GM12878 (cell line): ENCODE data around the gene PVALEF. TPM values are rescaled to one million over a fixed set of nuclear protein-coding genes. Genes with fewer than 3 reads are reported as not detected.

Experiments used
- BHLHE40 ChIP-seq, 2 experiments: fragments of 450-650 bp in 1 of 2; IDR thresholded peaks; 2 replicates each; pipeline ENCODE4 v1.6.1; 2011 to 2017; ENCODE audit warnings: low read depth in 2 of 2, borderline replicate concordance in 1 of 2, improper control_type of control experiment in 1 of 2, low read length in 1 of 2, mild to moderate bottlenecking in 1 of 2
- BMI1 ChIP-seq: fragments of 450-650 bp; IDR thresholded peaks from 2 replicates; pipeline ENCODE4 v1.6.1; 2016; ENCODE audit warnings: mild to moderate bottlenecking, moderate library complexity, borderline replicate concordance
- BRCA1 ChIP-seq: IDR thresholded peaks from 2 replicates; pipeline ENCODE4 v1.6.1; 2011; ENCODE audit warnings: low read depth, low read length, improper control_type of control experiment
- CHD1 ChIP-seq: IDR thresholded peaks from 2 replicates; pipeline ENCODE4 v1.6.1; 2012; ENCODE audit warnings: low read depth, low read length, improper control_type of control experiment
- DPF2 ChIP-seq: fragments of 450-650 bp; IDR thresholded peaks from 2 replicates; pipeline ENCODE4 v1.6.1; 2017; ENCODE audit warnings: mild to moderate bottlenecking
- IKZF1 ChIP-seq: fragments of 450-650 bp; conservative IDR thresholded peaks from 2 replicates; pipeline ENCODE4 v1.6.1; 2017; ENCODE audit warnings: antibody characterized with exemption, mild to moderate bottlenecking
- KAT2A ChIP-seq: conservative IDR thresholded peaks from 2 replicates; pipeline ENCODE4 v1.6.1; 2011; ENCODE audit warnings: low read depth, low read length; ENCODE audit not compliant: control insufficient read depth
- LARP7 ChIP-seq: fragments of 450-650 bp; IDR thresholded peaks from 2 replicates; pipeline ENCODE4 v1.6.1; 2017; ENCODE audit warnings: mild to moderate bottlenecking
- MLLT1 ChIP-seq: fragments of 450-650 bp; IDR thresholded peaks from 2 replicates; pipeline ENCODE4 v1.6.1; 2016; ENCODE audit warnings: mild to moderate bottlenecking
- MYC ChIP-seq: IDR thresholded peaks from 2 replicates; pipeline ENCODE4 v1.6.1; 2011; ENCODE audit warnings: mild to moderate bottlenecking, low read length, moderate library complexity, inconsistent platforms; ENCODE audit not compliant: insufficient read depth, insufficient replicate concordance, insufficient read length, severe bottlenecking
- NFYB ChIP-seq: IDR thresholded peaks from 2 replicates; pipeline ENCODE4 v1.6.1; 2011; ENCODE audit warnings: low read depth, mild to moderate bottlenecking, low read length, improper control_type of control experiment, moderate library complexity; ENCODE audit not compliant: insufficient read depth
- NKRF ChIP-seq: fragments of 450-650 bp; conservative IDR thresholded peaks from 2 replicates; pipeline ENCODE4 v1.6.1; 2017; ENCODE audit warnings: mild to moderate bottlenecking, moderate library complexity
- NRF1 ChIP-seq: conservative IDR thresholded peaks from 2 replicates; pipeline ENCODE4 v1.6.1; 2011; ENCODE audit warnings: mild to moderate bottlenecking, low read depth, low read length, improper control_type of control experiment
- SMAD1 ChIP-seq: fragments of 450-650 bp; IDR thresholded peaks from 2 replicates; pipeline ENCODE4 v1.6.1; 2018; ENCODE audit warnings: mild to moderate bottlenecking, low read depth; ENCODE audit not compliant: partially characterized antibody
- SP1 ChIP-seq: IDR thresholded peaks from one replicate; pipeline ENCODE4 v1.6.1; 2011; ENCODE audit warnings: low read depth, low read length
- ZNF207 ChIP-seq: fragments of 450-650 bp; IDR thresholded peaks from 2 replicates; pipeline ENCODE4 v1.6.1; 2014; ENCODE audit warnings: antibody characterized with exemption, mild to moderate bottlenecking, borderline replicate concordance
- ZNF687 ChIP-seq: fragments of 450-650 bp; IDR thresholded peaks from 2 replicates; pipeline ENCODE4 v1.6.1; 2017; ENCODE audit warnings: mild to moderate bottlenecking, moderate library complexity
- polyA plus RNA-seq, 11 experiments: library from polyadenylated mRNA; depleted of rRNA in 4 of 11; unstranded in 6 of 11; stranded (reverse) in 5 of 11; fragments of >200 nt; fragmentation: Nextera tagmentation in 4 of 11; fragmentation: Illumina TruSeq in 1 of 11; extraction: Ambion mirVana in 4 of 11; extraction: Trizol in 1 of 11; gene quantifications; 1 replicate in 1 of 11; 2 replicates in 10 of 11; pipeline versions ENCODE4 v1.2.1 to v1.2.3, GENCODE V29; 2011 to 2016; ENCODE audit warnings: inconsistent platforms in 2 of 11, missing spikeins in 2 of 11, low read depth in 1 of 11
- total RNA-seq, 4 experiments: library from RNA; depleted of rRNA in 3 of 4; stranded (reverse); fragments of >200 nt in 3 of 4; fragmentation: Illumina TruSeq in 1 of 4; extraction: Trizol in 1 of 4; gene quantifications; 2 replicates each; pipeline versions ENCODE4 v1.2.1 to v1.2.3, GENCODE V29; 2013 to 2021
- TF ChIP-seq, protein P1 (sequence below): fragments of 150-350 bp; IDR thresholded peaks from 2 replicates; pipeline ENCODE4 v1.6.1; 2014; ENCODE audit warnings: mild to moderate bottlenecking, low read depth, low read length

Gene PVALEF
- total and polyA plus RNA-seq, 10 of the 15 experiments (the other 5 are each of a cell fraction or from before 2014, with no cell fraction given): not detected

- TF ChIP-seq NKRF: peak; percentile 68
- TF ChIP-seq CHD1: no peak
- TF ChIP-seq LARP7: peak; percentile 55; the same call in 1 of the 2 replicates
- TF ChIP-seq NFYB: no peak
- peak in 1 of 2 experiments; percentile 24; a peak in 1 of 4 replicates for TF ChIP-seq BHLHE40 (IDR thresholded peaks at IDR 0.05; ENCODE audit: borderline replicate concordance in 1 of 2, low read depth in 2 of 2, low read length in 1 of 2)
- TF ChIP-seq, protein P1, sequence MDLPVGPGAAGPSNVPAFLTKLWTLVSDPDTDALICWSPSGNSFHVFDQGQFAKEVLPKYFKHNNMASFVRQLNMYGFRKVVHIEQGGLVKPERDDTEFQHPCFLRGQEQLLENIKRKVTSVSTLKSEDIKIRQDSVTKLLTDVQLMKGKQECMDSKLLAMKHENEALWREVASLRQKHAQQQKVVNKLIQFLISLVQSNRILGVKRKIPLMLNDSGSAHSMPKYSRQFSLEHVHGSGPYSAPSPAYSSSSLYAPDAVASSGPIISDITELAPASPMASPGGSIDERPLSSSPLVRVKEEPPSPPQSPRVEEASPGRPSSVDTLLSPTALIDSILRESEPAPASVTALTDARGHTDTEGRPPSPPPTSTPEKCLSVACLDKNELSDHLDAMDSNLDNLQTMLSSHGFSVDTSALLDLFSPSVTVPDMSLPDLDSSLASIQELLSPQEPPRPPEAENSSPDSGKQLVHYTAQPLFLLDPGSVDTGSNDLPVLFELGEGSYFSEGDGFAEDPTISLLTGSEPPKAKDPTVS: no peak
- no peak for TF ChIP-seq NRF1
- peak; percentile 23; the same call in 1 of the 2 replicates for TF ChIP-seq ZNF687
- TF ChIP-seq MYC: no peak
- TF ChIP-seq BRCA1: no peak
- no peak for TF ChIP-seq SMAD1
- no peak for TF ChIP-seq MLLT1
- no peak for TF ChIP-seq DPF2
- no peak for TF ChIP-seq BMI1
- no peak for TF ChIP-seq SP1
- TF ChIP-seq ZNF207: 0 out of 2 replicates have a peak, but pooled peaks have one; percentile 43
- peak; percentile 10; the same call in 1 of the 2 replicates for TF ChIP-seq IKZF1
- no peak for TF ChIP-seq KAT2A
Observed at GRCh38 chr17:81222620-81222905, 57.3 kb downstream of the PVALEF start (continued).
